ENCODE results near the gene PRKACG. TPM values are rescaled to one million over a fixed set of nuclear protein-coding genes. Genes with fewer than 3 reads are reported as not detected.

PRKACG gene
- not detected in 2 replicates for total RNA-seq

GRCh38 chr9:69014013-69014412 is at the start of gene PRKACG:
PRKACG (minus strand) TSS chr9:69014113; CDS start chr9:69014092, 21 bp downstream.

DNA sequence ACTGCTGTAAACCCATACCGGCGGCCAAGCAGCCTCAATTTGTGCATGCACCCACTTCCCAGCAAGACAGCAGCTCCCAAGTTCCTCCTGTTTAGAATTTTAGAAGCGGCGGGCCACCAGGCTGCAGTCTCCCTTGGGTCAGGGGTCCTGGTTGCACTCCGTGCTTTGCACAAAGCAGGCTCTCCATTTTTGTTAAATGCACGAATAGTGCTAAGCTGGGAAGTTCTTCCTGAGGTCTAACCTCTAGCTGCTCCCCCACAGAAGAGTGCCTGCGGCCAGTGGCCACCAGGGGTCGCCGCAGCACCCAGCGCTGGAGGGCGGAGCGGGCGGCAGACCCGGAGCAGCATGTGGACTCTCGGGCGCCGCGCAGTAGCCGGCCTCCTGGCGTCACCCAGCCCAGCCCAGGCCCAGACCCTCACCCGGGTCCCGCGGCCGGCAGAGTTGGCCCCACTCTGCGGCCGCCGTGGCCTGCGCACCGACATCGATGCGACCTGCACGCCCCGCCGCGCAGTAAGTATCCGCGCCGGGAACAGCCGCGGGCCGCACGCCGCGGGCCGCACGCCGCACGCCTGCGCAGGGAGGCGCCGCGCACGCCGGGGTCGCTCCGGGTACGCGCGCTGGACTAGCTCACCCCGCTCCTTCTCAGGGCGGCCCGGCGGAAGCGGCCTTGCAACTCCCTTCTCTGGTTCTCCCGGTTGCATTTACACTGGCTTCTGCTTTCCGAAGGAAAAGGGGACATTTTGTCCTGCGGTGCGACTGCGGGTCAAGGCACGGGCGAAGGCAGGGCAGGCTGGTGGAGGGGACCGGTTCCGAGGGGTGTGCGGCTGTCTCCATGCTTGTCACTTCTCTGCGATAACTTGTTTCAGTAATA is 21.8 kb upstream of the PRKACG start, which contains the start of gene FXN:
TSS of gene FXN (plus strand) at position 315 of the 871 bp plus-strand sequence. CDS start at position 346, 31 bp downstream.

Other genes starting within 250 kb of the PRKACG start
- 0.99 and 2.5 TPM in 2 replicates for gene FXN, start 21.6 kb upstream of the PRKACG start, total RNA-seq
- 58.2 and 64.5 TPM in 2 replicates for gene TJP2, start 160.2 kb upstream of the PRKACG start, total RNA-seq

Measured in smooth muscle cell of trachea (primary cell).